IPS-20b (cell line): ENCODE data around the gene TMEM35A.

Experiments
- H3K27ac ChIP-seq: one replicate; pipeline ENCODE4 v1.5.1; 2013; ENCODE audit warnings: low read length
- H3K27me3 ChIP-seq: 2 replicates; pipeline ENCODE4 v1.6.1; 2013; ENCODE audit warnings: mild to moderate bottlenecking, low read length, inconsistent platforms; ENCODE audit not compliant: insufficient read depth
- H3K36me3 ChIP-seq: 2 replicates; pipeline ENCODE4 v1.6.1; 2013; ENCODE audit warnings: low read depth, mild to moderate bottlenecking, inconsistent platforms, low read length, moderate library complexity; ENCODE audit not compliant: insufficient read depth
- H3K4me1 ChIP-seq: 2 replicates; pipeline ENCODE4 v1.6.1; 2013; ENCODE audit warnings: mild to moderate bottlenecking, control low read depth, inconsistent platforms, low read length, moderate library complexity; ENCODE audit not compliant: insufficient read depth
- H3K4me3 ChIP-seq: 2 replicates; pipeline ENCODE4 v1.5.1; 2013; ENCODE audit warnings: mild to moderate bottlenecking, low read length, inconsistent platforms
- H3K9ac ChIP-seq: 2 replicates; pipeline ENCODE4 v1.6.1; 2013; ENCODE audit warnings: low read depth, mild to moderate bottlenecking, inconsistent platforms, low read length, moderate library complexity
- H3K9me3 ChIP-seq: 2 replicates; pipeline ENCODE4 v1.6.1; 2013; ENCODE audit warnings: mild to moderate bottlenecking, low read depth, low read length, inconsistent platforms; ENCODE audit not compliant: insufficient read depth

TMEM35A gene

GRCh38 chrX:101080326-101081124 lies 1.8 kb downstream of the TMEM35A start:
- peak overlapping the region; percentile 91 for H3K4me3 ChIP-seq
- H3K36me3 ChIP-seq = no peaks in the 10 kb centered on the region
- H3K4me1 ChIP-seq = no peaks in the 10 kb centered on the region; the same call in none of the 2 replicates
- peaks cover 12% of the 10 kb centered on the region for H3K27me3 ChIP-seq
- H3K27ac ChIP-seq = no peak overlapping the region
- no peaks in the 10 kb centered on the region for H3K9me3 ChIP-seq
- peak overlapping the region; percentile 5; the same call in 1 of the 2 replicates for H3K9ac ChIP-seq

- Histone ChIP-seq H3K4me3 (no peak overlapping the region), H3K27me3 (peaks cover 12% of the 10 kb centered on the region), H3K9me3 (no peaks in the 10 kb centered on the region), H3K4me1 (no peaks in the 10 kb centered on the region; the same call in none of the 2 replicates), H3K36me3 (no peaks in the 10 kb centered on the region), H3K27ac (no peak overlapping the region), H3K9ac (no peak overlapping the region)
Measured at GRCh38 chrX:101081231-101081630, 2.6 kb downstream of the TMEM35A start.

GRCh38 chrX:101091817-101092216 lies 13.1 kb downstream of the TMEM35A start:
- no peak overlapping the region for H3K9ac ChIP-seq
- H3K36me3 ChIP-seq = no peaks in the 10 kb centered on the region
- H3K4me1 ChIP-seq = no peaks in the 10 kb centered on the region
- no peak overlapping the region for H3K27ac ChIP-seq
- H3K27me3 ChIP-seq = no peaks in the 10 kb centered on the region
- H3K4me3 ChIP-seq = no peak overlapping the region
- H3K9me3 ChIP-seq = no peaks in the 10 kb centered on the region

- Histone ChIP-seq H3K4me1 (no peaks in the 10 kb centered on the region; the same call in 1 of the 2 replicates), H3K36me3 (peaks cover 15% of the 10 kb centered on the region), H3K4me3 (peak within 1 kb of the TSS; percentile 92), H3K27me3 (no peaks in the 10 kb centered on the region), H3K9me3 (no peaks in the 10 kb centered on the region), H3K9ac (peak within 1 kb of the TSS; percentile 91), H3K27ac (no peak within 1 kb of the TSS)
Measured at GRCh38 chrX:101097546-101098453, 19.1 kb downstream of the TMEM35A start, which contains the start of gene CENPI. Gene CENPI (plus strand): TSS chrX:101098204. CDS start chrX:101101071, 2,867 bp downstream.

GRCh38 chrX:101108284-101108683 lies 29.6 kb downstream of the TMEM35A start:
- no peak overlapping the region for H3K27ac ChIP-seq
- H3K4me3 ChIP-seq = no peak overlapping the region
- H3K36me3 ChIP-seq = peaks cover 51% of the 10 kb centered on the region

GRCh38 chrX:101117701-101118100 lies 39.0 kb downstream of the TMEM35A start:
- no peaks in the 10 kb centered on the region for H3K9me3 ChIP-seq
- H3K27ac ChIP-seq = no peak overlapping the region
- no peaks in the 10 kb centered on the region for H3K27me3 ChIP-seq
- no peaks in the 10 kb centered on the region for H3K4me1 ChIP-seq
- no peak overlapping the region for H3K4me3 ChIP-seq
- no peak overlapping the region for H3K9ac ChIP-seq
- H3K36me3 ChIP-seq = peaks cover 44% of the 10 kb centered on the region

More at GRCh38 chrX:101108284-101108683, 29.6 kb downstream of the TMEM35A start:
- Histone ChIP-seq H3K27me3 (no peaks in the 10 kb centered on the region), H3K9ac (no peak overlapping the region), H3K9me3 (no peaks in the 10 kb centered on the region), H3K4me1 (no peaks in the 10 kb centered on the region)

- no peaks in the 10 kb centered on the region for H3K4me1 ChIP-seq
- H3K4me3 ChIP-seq = no peak overlapping the region
- no peak overlapping the region for H3K9ac ChIP-seq
- H3K27me3 ChIP-seq = no peaks in the 10 kb centered on the region
- H3K36me3 ChIP-seq = peaks cover 57% of the 10 kb centered on the region
- no peaks in the 10 kb centered on the region for H3K9me3 ChIP-seq
- H3K27ac ChIP-seq = no peak overlapping the region
Measured at GRCh38 chrX:101136235-101136634, 57.6 kb downstream of the TMEM35A start.
